GM21717 (cell line): ENCODE results near the gene PEG3.

Experiments
- ATAC-seq: cut with Tn5 transposase; IDR thresholded peaks from one replicate; pipeline ENCODE4 v1.9.1; 2021; ENCODE audit warnings: mild to moderate bottlenecking, moderate library complexity; ENCODE audit not compliant: unreplicated experiment

PEG3 gene

GRCh38 chr19:56811480-56811879, 29.0 kb downstream of the PEG3 start:
- no peak for ATAC-seq

DNA sequence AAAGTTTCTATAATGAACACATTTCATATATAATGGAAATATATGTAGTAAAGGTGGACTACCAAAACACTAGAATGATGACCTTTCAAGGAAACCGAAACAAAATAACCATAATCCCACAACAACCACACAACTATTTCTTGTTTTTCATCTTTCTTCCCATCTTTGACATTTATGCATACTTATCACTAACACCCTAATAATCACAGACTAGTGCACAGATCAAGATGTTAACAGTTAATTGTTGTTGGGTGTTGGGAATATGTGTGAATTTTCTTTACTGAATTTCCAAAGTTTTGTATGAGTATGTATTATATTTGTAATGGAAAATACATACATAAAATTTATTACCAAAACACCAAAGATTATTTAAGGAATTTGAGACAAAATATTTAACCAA, 30.3 kb downstream of the PEG3 start:
- no peak for ATAC-seq

DNA sequence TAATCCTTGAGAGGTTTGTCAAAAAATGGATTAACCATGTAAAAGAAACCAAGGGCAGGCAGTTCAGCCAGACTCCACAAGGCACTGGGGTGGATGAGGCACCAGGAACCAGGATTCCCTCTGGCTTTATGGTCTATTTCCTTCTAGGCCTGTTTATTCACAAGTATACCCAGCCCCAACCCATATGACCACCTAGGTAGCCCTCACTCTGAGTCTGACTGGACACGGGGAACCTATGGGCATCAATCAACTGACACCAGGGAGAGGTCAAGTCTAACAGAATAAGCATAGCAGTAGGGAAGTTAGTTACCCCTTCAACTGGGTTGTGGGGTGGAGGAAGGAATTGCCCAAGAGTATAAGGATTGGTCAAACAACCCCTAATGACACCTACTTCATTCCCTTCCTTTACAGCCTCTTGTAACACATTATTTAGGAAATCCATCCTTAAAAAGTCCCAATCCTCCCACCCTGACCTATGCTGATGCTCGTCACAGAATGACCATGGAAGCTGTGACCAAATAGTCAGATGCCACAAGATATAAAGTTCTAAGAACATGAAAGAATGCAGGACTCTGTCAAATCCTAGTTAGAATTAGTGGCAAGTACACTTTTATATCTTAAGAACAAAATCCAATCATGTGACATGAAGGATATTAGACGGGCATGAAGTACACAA, 31.7 kb downstream of the PEG3 start:
- no peak for ATAC-seq

GRCh38 chr19:56806639-56807038, 33.9 kb downstream of the PEG3 start:
- ATAC-seq: no peak
